ENCODE data around the gene OR4F6.

The OR4F6 gene

DNA sequence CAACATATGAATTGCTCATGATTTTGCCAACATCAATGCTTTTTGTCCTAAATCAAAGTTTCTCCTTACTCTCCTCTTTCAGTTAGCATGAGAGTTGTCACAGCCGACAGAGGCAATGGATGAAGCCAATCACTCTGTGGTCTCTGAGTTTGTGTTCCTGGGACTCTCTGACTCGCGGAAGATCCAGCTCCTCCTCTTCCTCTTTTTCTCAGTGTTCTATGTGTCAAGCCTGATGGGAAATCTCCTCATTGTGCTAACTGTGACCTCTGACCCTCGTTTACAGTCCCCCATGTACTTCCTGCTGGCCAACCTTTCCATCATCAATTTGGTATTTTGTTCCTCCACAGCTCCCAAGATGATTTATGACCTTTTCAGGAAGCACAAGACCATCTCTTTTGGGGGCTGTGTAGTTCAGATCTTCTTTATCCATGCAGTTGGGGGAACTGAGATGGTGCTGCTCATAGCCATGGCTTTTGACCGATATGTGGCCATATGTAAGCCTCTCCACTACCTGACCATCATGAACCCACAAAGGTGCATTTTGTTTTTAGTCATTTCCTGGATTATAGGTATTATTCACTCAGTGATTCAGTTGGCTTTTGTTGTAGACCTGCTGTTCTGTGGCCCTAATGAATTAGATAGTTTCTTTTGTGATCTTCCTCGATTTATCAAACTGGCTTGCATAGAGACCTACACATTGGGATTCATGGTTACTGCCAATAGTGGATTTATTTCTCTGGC is 2.5 kb downstream of the OR4F6 start:
- DNase-seq, result no peak

GRCh38 chr15:101807345-101807945 is 4.1 kb downstream of the OR4F6 start:
- no peak for DNase-seq

GRCh38 chr15:101808201-101808600 is 4.9 kb downstream of the OR4F6 start:
- DNase-seq, result no peak

DNA sequence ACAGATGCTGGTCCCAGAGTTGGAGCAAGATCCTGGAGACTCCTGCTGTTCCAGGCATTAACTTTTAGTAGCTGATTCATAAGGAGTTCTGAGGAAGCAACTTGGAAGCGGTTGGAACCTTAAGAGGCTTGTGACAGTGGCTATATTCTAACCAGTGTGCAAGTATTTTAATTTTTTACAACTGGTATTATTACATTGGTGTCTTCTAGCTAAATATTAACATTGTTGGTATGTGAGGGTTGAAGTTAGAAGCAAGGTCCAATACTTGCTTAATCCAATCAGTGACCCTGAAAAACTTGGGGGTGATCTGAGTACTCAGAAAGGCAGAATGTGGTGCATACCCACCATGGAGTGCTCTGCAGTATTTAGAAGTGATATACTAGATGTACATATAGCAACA is 7.1 kb downstream of the OR4F6 start:
- no peak for DNase-seq

GRCh38 chr15:101810876-101811275 is 7.6 kb downstream of the OR4F6 start:
- DNase-seq, result no peak

- DNase-seq, result no peak
Observed at GRCh38 chr15:101811902-101812301, 8.6 kb downstream of the OR4F6 start, which contains the start of gene OR4F15. Gene OR4F15 (plus strand): TSS chr15:101812202. CDS start chr15:101818187, 5,985 bp downstream.

GRCh38 chr15:101813803-101814534 is 10.7 kb downstream of the OR4F6 start:
- DNase-seq, result no peak

DNA sequence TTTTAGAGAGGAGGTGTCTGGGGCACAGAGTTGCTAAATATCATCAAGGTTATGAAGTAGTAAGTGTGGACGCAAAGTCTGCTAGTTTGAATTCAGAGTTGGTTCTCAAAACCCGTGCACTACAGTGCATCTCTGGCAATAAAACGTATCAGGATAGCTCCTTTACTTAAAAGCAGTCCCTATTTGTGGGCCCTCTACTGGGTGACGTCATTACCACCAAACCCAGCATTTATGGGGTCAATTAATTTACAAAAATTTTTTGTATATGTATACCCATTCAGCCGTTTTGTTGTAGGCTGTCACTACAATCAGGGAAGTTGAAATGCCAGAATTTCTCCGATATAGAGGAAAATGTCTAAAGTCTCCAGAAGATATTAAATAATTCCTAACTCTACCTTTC is 17.5 kb downstream of the OR4F6 start:
- no peak for DNase-seq

- no peak for DNase-seq
Observed at GRCh38 chr15:101827257-101827656, 23.9 kb downstream of the OR4F6 start.

DNA sequence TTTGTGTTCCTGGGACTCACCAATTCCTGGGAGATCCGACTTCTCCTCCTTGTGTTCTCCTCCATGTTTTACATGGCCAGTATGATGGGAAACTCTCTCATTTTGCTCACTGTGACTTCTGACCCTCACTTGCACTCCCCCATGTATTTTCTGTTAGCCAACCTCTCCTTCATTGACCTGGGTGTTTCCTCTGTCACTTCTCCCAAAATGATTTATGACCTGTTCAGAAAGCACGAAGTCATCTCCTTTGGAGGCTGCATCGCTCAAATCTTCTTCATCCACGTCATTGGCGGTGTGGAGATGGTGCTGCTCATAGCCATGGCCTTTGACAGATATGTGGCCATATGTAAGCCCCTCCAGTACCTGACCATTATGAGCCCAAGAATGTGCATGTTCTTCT is 25.5 kb downstream of the OR4F6 start:
- DNase-seq, result no peak

- no peak for DNase-seq
Observed at GRCh38 chr15:101841656-101842055, 38.3 kb downstream of the OR4F6 start.

GRCh38 chr15:101844916-101845315 is 41.6 kb downstream of the OR4F6 start:
- no peak for DNase-seq

DNA sequence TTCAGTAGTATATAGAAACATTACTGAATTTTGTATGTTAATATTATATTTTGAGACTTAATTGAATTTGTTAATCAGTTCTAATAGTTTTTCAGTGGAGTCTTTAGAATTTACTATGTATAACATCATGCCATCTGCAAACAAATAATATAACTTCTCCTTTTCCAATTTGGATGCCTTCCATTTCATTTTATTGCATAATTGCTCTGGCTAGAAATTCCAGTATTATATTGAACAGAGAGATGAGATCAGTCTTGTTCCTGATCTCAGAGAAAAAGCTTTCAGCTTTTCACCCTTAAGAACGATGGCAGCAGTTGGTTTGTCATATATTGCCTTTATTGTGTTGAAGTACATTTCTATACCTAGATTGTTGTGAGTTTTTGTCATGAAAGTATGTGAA is 49.0 kb downstream of the OR4F6 start:
- DNase-seq, result no peak
